ENCODE results near the gene ZNF511.

DNA sequence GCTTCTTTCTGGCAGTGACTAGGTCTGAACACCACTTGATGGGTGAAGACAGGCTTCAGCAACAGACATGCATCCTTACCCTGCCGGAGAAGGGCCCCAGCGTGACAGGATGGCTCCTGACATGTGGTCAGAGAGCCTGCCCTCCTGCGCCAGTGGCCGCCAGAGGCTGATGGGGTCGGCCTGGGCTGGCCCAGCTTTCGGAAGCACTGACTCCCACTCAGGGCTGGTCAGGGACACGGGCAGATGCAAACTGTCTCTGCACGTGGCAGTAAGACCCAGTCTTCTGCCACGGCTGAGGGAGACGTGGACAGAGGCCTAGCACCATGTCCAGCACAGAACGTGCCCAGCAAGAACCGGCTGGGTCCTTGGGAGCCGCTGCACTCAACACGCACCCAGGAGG is 10.2 kb upstream of the ZNF511 start:
- TF ChIP-seq, protein P1, sequence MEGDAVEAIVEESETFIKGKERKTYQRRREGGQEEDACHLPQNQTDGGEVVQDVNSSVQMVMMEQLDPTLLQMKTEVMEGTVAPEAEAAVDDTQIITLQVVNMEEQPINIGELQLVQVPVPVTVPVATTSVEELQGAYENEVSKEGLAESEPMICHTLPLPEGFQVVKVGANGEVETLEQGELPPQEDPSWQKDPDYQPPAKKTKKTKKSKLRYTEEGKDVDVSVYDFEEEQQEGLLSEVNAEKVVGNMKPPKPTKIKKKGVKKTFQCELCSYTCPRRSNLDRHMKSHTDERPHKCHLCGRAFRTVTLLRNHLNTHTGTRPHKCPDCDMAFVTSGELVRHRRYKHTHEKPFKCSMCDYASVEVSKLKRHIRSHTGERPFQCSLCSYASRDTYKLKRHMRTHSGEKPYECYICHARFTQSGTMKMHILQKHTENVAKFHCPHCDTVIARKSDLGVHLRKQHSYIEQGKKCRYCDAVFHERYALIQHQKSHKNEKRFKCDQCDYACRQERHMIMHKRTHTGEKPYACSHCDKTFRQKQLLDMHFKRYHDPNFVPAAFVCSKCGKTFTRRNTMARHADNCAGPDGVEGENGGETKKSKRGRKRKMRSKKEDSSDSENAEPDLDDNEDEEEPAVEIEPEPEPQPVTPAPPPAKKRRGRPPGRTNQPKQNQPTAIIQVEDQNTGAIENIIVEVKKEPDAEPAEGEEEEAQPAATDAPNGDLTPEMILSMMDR (conservative IDR thresholded peaks at IDR 0.05; ENCODE audit: low read length) = no peak
- TF ChIP-seq EZH2phosphoT487 (IDR thresholded peaks at IDR 0.05; ENCODE audit: borderline replicate concordance, low read depth, low read length) = no peak

Data from OCI-LY7 (cell line).